Lung microvascular endothelial cell (primary cell): ENCODE measurements around the gene RERE. TPM values are rescaled to one million over a fixed set of nuclear protein-coding genes. Genes with fewer than 3 reads are reported as not detected.
"Not testable (repeated sequence)": the region's sequence is repeated elsewhere in the genome, so short reads cannot be mapped to it uniquely, and the experiment has no call there.

ENCODE experiments used
- DNase-seq, 2 donors: peaks; one replicate each; pipeline versions ENCODE4 v3.0.0 to v3.0.0-alpha.2; 2010; ENCODE audit warnings: low read depth in 2 of 2
- total RNA-seq: library from RNA; depleted of rRNA; stranded (reverse); fragments of >200 nt; gene quantifications from 2 replicates; pipeline ENCODE4 v1.2.1, GENCODE V29; 2014

The RERE gene
- total RNA-seq, 1 donor from 2014 or later = 86.5 TPM

DNA sequence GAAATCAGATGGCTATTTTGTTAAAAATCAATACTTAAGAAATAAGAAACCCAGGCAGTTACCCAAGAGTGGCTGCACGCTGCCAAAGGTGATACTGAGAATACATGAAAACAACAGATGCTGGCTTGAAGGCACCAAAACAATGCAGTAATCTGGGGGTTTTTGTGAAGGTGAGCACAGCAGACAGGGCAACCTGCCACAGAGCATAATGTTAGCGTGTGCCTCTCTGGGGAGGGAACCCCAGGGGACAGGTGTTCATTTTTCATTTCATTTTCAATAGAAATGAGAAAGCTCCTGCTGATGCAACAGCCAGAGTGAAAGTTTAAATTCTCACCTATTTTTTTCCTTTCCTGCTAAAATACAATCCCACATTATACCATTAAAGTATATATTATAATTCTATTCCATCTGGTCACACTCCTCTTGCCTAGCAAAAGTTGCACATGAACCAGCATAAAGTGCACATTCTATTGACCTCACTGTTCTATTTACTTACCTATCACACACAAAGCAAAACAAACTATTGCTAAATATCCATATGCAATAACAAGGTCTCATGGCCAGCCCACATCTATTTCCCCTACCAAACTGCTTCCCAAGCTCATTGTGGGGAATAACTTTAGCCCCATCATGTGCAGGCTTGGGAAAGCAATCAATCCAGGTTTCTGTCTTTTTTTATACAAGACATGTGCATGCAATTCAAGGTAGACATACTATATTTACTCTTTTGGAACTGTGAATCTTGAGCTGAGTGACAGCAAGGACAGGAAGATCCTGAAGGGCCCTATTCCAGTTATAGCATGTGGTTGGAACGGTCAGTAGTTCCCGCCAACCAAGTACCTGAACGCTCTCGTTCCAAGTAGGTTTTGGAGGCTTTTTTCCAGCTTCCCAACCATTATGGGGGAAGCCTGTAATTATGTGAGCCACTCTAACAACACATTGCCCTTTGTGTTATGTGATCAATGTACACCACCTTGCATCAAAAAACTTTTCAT lies 173.6 kb downstream of the RERE start:
- no peak for DNase-seq

DNA sequence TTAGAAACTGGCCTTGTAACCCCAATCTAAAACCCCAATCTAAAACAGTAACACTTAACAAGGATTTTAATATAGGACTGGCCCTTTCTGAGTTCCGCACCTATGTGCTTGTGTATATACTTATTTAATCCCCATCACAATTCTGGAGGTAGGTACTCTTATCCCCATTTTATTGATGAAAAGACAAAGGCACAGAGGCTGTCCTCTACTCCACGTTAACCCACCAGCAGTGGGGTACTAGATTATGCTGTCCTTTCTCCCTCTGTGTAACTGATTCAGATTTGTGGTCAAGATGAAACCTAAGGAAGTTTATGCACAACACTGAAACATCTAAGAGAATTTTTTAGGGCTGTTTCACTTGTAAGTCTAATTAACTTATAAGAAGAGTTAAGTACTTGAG lies 175.3 kb downstream of the RERE start:
- DNase-seq = no peak

- DNase-seq = no peak
Measured at GRCh38 chr1:8641377-8641997, 176.0 kb downstream of the RERE start.

- no peak for DNase-seq
Measured at GRCh38 chr1:8640950-8641349, 176.5 kb downstream of the RERE start.

DNA sequence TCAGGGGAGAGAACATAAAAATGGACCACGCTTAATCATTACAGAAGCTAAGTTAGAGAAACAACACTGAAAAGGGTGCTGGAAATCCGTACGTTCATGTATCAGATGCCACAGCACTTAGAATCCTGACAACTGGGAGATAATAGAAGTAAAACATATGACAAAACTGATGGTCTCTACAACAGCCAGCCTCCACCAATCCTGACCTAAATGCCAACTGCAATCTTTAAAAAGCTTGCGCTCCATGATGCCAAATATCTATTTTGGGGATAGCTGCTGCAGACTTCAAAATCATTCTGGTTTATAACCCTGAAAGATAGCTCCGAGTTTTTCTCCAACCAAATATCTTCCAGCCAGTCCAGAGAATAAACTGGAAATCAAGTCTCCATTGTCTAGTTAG lies 178.3 kb downstream of the RERE start:
- DNase-seq = no peak

DNA sequence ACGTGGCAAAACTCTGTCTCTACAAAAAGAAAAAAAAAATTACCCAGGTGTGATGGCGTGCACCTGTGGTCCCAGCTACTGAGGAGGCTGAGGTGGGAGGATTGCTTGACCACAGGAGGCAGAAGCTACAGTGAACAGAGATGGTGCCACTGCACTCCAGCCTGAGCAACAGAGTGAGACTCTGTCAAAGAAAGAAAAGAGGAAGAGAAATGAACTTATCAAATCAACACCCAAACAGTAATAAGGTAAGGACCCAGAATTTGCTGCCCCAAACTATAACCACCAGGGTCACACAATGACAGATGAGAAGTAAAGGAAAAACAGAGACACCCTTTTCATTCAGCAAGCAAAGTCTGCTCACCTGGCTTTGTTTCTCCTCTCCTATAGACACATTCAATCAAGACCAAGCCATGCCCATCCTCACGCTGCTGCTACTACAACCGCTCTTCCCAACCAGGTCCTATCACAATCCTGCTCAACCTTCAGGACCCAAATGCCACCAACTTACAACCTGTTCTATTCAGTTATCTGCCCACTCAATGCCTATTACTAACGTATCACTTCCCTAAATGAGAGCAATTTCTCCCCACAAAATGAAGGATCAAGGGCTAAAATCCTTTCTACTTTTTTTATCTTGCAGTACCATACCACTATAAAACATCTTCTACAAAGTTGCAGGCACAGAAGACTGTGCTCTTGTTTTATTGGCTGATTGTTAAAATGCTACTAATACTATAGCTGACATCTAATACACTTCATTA lies 183.5 kb downstream of the RERE start:
- DNase-seq = no peak

DNA sequence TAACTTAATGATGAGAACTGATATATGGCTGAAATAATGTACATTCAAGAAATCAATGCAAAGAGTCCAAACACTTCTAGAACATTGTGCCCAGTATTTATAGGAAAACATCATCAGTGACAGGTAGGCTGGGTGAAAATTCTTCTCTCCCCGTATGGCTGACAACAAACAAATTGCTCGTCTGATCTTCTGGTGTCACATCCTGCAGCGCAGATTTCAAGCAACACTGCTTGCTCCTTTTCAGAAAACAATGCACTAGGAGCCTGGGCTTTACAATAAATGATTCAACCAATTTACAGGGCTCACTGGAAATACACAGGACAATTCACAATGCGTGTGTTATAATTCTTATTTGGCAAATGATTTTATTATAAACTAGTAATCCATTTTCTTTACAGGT lies 185.3 kb downstream of the RERE start:
- DNase-seq = no peak

DNA sequence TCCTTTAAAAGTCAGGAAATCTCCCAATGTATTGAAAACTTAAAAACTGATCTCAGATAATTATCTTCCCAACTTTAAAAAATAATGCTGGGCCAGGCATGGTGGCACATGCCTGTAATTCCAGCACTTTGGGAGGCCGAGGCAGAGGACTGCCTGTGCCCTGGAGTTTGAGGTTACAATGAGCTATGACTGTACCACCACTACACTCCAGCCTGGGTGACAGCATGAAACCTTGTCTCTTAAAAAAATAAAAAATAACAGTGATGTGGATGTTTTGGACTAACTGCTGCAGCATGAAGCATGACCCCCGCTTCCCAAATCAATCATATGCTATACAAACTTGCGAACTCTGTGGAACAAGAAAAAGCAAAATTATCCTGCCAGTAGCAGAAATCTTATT lies 186.3 kb downstream of the RERE start:
- no peak for DNase-seq

GRCh38 chr1:8629241-8630091 lies 188.0 kb downstream of the RERE start:
- DNase-seq = no peak

GRCh38 chr1:8628606-8629005 lies 188.8 kb downstream of the RERE start:
- no peak for DNase-seq

DNA sequence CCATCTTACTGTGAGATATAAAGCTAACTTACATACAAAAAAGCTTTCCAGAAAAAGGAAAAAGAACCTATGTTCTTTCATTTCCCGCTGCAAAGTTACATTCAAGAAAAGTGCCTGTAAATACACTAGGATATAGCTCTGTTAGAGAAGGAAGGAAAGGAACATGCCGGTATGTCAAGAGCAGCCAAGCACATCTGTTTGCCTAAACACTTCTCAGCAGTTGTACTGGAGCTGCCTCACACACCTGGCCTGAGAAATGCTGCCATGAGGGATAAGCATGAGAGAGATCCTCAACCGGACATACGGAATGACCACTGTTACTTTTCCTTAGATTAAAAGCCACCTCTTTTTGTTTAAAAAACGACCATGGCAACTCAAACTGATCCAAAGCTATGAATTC lies 189.7 kb downstream of the RERE start:
- DNase-seq = no peak

DNA sequence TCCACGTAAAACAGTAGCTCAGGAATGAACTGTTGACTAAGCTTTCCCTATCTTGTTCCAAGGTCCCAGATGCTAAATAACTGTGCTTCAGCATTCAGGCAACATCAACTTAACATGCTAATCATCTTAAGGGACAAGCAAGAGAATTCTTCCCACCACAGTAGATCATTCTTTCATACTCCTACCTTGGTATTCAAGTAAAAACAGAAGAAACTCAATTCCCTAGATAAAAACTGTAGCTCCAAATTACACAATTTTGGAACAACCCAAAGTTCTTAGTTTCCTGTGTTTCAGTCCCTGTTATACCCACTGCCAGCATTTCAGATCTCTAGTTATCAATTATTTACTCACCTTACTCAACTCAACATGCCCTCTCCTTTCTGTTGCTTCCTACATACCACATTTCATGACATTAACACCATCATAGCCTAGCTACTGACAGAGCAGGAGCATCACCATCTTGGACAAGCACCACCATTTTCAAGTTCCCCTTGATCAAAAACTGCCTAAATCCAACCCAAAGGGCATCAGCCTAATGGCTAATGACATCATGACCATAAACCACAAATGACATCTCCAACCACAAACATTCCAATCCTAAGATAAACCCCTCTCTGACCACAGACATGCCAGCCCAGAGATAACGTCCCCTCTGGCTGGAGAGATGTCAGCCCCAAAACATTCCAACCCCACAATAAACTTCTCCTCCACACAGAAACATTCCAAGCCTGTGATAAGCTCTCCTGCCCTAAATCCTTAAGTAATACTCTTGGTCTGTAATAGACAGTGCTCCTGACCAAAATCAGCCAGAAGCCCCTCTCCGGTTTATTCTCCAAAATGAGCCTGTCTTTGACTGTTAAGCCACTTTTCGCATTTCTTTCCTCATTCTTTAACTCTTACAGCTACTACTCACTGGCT lies 191.2 kb downstream of the RERE start:
- no peak for DNase-seq

- DNase-seq = no peak
Measured at GRCh38 chr1:8625491-8625890, 191.9 kb downstream of the RERE start.

- DNase-seq = not testable (repeated sequence)
Measured at GRCh38 chr1:8623651-8624192, 193.7 kb downstream of the RERE start.

DNA sequence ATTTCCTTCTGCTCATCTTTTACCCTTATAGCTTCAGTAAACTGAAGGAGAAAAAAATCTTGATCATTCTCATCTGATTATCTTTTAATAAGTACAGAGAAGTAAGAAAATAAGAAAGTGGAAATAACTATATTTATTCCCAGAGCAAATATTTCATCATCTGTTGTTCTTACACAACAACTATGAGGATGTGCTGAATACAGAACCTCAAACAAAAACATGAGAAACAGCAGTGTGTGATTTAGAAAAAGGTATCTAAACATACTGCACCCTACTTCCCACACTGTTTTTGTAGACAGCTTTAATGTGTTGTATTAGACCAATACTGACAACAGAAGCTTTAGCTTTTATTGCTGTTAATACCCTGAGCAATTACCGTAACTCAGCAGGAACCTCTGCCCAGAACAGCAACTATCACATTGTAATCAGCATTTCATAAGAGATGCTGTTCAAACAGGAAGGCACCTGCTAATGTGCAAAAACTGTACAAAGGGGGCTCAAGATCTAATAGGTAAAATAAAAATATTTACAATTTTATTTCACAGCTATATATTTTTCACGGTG lies 195.6 kb downstream of the RERE start:
- not testable (repeated sequence) for DNase-seq

GRCh38 chr1:8621034-8621582 lies 196.3 kb downstream of the RERE start:
- DNase-seq = not testable (repeated sequence)

- not testable (repeated sequence) for DNase-seq
Measured at GRCh38 chr1:8619917-8620502, 197.4 kb downstream of the RERE start.

DNA sequence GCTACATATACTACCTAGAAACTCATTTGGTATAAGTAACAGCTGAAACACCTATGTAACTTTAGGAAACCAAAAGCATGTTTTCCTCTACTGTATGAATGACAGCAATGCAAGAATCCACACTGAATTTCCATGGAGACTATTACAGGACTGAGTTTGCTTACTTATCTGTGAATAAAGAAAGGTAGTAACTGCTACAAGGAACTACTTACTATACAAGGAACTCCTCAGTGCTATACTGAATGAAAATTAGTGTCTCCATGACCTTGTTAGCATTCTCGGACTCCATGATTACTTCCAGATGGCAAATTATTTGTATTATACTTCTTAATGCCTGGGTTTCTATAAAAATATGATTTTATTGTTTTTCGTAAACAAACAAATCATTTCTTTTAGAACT lies 198.0 kb downstream of the RERE start:
- not testable (repeated sequence) for DNase-seq

DNA sequence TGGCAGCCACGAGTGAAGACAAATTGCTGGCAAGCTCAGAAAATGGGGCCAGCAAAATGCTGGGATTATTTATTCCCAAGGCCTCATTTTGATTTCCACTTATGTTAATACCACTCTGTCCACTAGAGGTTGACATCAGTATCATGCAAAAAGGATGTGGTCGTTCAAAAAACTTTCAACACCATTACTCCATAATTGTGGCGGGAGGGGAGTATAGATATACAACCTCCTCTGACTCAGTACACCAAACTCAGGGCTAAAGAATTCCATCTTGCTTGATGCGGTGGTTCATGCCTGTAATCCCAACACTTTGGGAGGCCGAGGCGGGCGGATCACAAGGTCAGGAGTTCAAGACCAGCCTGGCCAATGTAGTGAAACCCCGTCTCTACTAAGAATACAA lies 200.6 kb downstream of the RERE start:
- not testable (repeated sequence) for DNase-seq
